NCI-H345 treated with DMSO at 0.1 percent for 48 hours (cell line): Measurements from ENCODE around the gene TBC1D2.

Source experiments
- DNase-seq: peaks from one replicate; lab custom pipeline; 2025; ENCODE audit not compliant: unreplicated experiment; lab: John Stamatoyannopoulos, UW

TBC1D2 gene

GRCh38 chr9:98218562-98219363 is 36.7 kb downstream of the TBC1D2 start:
- no peak for DNase-seq

- DNase-seq, result no peak
Measured at GRCh38 chr9:98217255-98217654, 38.2 kb downstream of the TBC1D2 start.

GRCh38 chr9:98216391-98216790 is 39.1 kb downstream of the TBC1D2 start:
- no peak for DNase-seq

GRCh38 chr9:98215821-98216220 is 39.6 kb downstream of the TBC1D2 start:
- DNase-seq, result no peak

GRCh38 chr9:98215271-98215670 is 40.2 kb downstream of the TBC1D2 start:
- DNase-seq, result no peak

GRCh38 chr9:98214811-98215210 is 40.6 kb downstream of the TBC1D2 start:
- DNase-seq, result no peak

GRCh38 chr9:98211260-98211659 is 44.2 kb downstream of the TBC1D2 start:
- DNase-seq, result no peak

GRCh38 chr9:98210435-98210834 is 45.0 kb downstream of the TBC1D2 start:
- no peak for DNase-seq

GRCh38 chr9:98209530-98209929 is 45.9 kb downstream of the TBC1D2 start:
- DNase-seq, result no peak

- DNase-seq, result no peak
Measured at GRCh38 chr9:98208635-98209034, 46.8 kb downstream of the TBC1D2 start.

GRCh38 chr9:98207606-98208005 is 47.8 kb downstream of the TBC1D2 start:
- no peak for DNase-seq

GRCh38 chr9:98206754-98207153 is 48.7 kb downstream of the TBC1D2 start:
- DNase-seq, result no peak

- no peak for DNase-seq
Measured at GRCh38 chr9:98204692-98205091, 50.8 kb downstream of the TBC1D2 start.

GRCh38 chr9:98203153-98203552 is 52.3 kb downstream of the TBC1D2 start:
- no peak for DNase-seq

GRCh38 chr9:98202252-98202651 is 53.2 kb downstream of the TBC1D2 start:
- no peak for DNase-seq

- no peak for DNase-seq
Measured at GRCh38 chr9:98201749-98202148, 53.7 kb downstream of the TBC1D2 start.

GRCh38 chr9:98201102-98201501 is 54.3 kb downstream of the TBC1D2 start:
- DNase-seq, result no peak

GRCh38 chr9:98199388-98200033 is 55.9 kb downstream of the TBC1D2 start:
- no peak for DNase-seq

- DNase-seq, result no peak
Measured at GRCh38 chr9:98195671-98196070, 59.8 kb downstream of the TBC1D2 start.

- DNase-seq, result no peak
Measured at GRCh38 chr9:98193336-98193944, 62.0 kb downstream of the TBC1D2 start.

GRCh38 chr9:98192503-98193335 is 62.7 kb downstream of the TBC1D2 start, which contains the start of gene CORO2A:
TSS of gene CORO2A (minus strand) at chr9:98192637. CDS start at chr9:98157660, 34,977 bp downstream.
- DNase-seq, result peak; percentile 57
